IPS-NIHi7 (cell line): ENCODE data around the gene PCNX4.
"Not testable (repeated sequence)": the region's sequence is repeated elsewhere in the genome, so short reads cannot be mapped to it uniquely, and the experiment has no call there.

Experiments
- DNase-seq: peaks from one replicate; pipeline ENCODE4 v3.0.0; 2012; ENCODE audit warnings: mixed read lengths; ENCODE audit errors: extremely low spot score

PCNX4 gene

DNA sequence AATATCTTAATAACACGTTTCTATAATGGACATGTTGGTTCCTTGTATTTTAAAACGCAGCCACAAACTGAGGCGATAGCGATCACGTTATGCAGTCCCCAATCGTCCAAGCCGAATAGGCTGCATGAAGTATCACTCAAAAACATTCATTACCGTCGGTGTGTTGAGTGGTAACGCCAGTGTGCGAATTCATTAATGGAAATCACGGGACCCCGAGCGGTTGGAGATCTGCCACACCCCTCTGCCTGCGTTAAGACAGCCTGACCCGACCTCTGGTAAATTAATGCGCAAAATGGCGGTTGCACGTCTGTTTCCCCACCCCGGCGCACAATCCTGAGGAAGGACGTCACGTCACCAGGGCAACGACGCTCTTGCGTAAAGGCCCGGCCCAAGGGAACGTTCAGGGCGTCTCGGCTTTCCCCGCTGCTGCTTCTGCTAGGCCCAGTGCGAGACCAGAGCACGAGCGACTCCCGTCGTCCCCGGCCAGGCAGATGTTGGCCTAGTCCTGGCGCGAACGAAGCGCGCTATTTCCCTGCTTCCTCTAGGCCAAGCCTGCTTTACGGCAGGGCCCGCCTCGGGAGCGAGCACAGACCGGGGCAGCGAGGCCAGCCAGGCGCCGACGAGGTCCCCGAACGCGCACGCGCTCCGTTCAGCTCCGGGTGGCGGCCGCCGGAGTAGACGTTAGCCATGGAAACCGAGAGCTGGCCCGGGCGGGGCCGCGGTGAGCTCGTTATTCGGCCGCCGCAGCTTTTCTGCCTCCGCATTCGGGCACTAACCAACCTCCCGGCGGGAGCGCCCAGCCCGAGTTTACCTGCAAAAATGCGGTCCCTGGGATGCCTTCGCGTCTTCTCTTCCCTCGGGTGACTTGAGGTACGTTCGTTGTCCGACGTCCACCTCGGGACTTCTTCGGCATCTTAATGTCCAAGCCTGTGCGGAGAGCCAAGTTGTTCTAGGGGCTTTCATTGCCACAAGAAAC lies at the start of gene PCNX4:
TSS of gene PCNX4 (plus strand) at position 374 of the 976 bp plus-strand sequence. CDS start 15,716 bp downstream, outside the sequence.
- peak; percentile 91 for DNase-seq

DNA sequence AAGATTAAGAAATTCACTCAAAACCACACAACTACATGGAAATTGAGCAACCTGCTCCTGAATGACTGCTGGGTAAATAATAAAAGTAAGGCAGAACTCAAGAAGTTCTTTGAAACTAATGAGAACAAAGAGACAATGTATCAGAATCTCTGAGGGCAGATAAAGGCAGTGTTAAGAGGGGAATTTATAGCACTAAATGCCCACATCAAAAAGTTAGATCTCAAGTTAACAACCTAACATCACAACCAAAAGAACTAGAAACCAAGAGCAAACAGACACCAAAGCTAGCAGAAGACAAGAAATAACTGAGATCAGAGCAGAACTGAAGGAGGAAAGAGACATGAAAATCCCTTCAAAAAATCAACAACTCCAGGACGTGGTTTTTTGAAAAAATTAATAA lies 43.7 kb upstream of the PCNX4 start:
- DNase-seq, result not testable (repeated sequence)

GRCh38 chr14:60051721-60052221 lies 40.0 kb upstream of the PCNX4 start:
- DNase-seq, result no peak

DNA sequence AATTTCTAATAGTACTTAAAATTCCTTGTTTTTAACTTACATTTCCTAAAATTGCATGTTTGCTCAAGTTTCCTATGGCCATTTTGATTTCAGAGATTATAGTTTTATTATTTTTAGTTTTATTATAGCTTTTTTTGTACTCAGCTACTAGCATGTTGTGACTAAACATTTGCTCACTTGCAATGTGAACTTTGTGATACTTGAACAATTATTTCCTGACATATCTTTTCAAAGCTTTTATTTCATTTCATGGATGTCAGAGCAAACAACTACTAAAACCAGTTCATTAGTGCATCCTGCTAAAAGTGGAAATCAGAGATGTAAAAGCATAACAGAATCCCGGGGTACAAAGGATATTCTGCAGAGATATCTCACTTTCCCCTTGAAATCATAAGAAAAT lies 33.6 kb upstream of the PCNX4 start:
- no peak for DNase-seq

GRCh38 chr14:60061371-60061770 lies 30.4 kb upstream of the PCNX4 start:
- DNase-seq, result no peak

DNA sequence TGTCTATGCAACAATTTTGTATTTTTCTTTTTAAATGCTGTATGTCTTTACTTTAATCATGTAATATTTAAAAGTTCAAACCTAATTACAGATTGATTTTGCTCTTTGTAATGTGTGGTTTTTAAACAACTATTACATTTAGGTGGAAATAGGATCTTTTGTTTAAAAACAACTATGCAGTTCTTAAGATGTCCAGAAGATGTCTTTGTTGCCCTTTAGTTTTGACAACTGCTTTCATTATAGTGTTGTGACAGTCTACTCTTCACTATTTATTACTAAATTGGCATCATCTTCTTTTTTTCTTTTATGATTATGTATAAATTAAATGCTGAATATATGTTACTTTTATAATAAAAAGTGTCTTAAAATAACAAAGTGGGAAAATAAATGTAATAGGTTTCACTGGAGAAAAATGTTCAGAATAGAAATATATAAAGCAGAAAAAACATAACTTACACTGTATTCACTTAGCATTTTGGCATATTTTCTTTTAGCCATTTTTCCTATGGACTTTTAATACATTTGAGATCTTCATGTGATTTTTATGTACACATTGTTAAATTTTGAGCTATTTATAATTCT lies 27.1 kb upstream of the PCNX4 start:
- no peak for DNase-seq

DNA sequence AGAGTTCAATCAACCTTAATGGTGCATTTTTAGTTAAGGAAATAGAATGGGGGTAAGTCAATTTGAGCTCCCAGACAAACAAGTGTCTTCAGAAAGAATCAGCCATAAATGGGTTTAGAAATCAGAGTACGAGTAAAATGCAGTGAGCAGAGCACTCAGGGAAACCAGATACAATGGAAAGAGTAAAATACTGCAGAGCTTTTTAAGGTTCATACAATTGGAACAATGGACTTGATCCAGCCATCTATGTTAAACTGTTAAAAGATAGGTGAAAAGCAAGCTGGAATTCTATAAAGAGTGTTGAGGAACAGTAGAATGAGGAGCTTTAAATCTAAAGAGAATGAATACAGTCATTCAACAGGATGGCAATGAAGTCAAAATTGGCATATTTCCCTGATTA lies 23.8 kb upstream of the PCNX4 start:
- no peak for DNase-seq

GRCh38 chr14:60079723-60080122 lies 12.0 kb upstream of the PCNX4 start:
- DNase-seq, result peak; percentile 15

- DNase-seq, result no peak
Measured at GRCh38 chr14:60085085-60085484, 6.6 kb upstream of the PCNX4 start.

DNA sequence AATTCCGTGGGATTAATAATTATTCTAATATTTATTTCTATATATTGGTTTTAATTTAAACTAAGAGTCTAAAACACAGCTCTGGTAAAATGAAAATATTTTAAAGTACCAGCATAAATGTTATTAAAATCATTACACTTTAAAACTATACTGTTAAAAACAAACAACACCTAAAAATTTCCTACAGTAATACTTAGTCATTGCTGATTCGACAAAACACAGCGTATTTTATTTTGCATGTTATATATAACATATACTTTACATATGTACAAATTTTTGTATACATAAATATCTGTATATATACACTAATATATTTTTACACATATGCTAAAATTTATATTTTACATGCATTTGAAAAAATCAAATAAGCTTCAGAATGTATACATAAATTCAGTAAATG lies 6.0 kb upstream of the PCNX4 start:
- DNase-seq, result no peak

GRCh38 chr14:60087668-60088067 lies 4.1 kb upstream of the PCNX4 start:
- DNase-seq, result no peak

- DNase-seq, result no peak
Measured at GRCh38 chr14:60089221-60089620, 2.5 kb upstream of the PCNX4 start.

GRCh38 chr14:60090864-60091519 lies 731 bp upstream of the PCNX4 start:
- DNase-seq, result peak; percentile 16

GRCh38 chr14:60092526-60092920 lies 800 bp downstream of the PCNX4 start:
- DNase-seq, result peak; percentile 16

DNA sequence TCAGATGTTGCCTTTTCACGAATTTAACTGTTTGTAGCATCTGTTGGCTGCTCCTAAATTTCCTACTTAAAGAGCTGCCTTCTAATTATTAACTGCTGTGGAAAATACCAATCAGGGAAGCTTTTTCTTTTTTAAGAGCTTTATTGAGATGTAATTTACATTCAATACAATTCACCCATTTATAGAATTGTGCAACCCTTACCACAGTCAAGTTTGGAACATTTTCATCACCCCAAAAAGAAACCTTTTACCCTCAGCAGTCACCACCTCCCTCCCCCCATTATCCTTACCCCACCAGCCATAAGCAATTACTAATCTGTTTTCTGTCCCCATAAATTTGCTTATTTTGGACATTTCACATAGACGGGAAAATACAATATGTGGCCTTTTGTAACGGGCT lies 1.4 kb downstream of the PCNX4 start:
- no peak for DNase-seq

- no peak for DNase-seq
Measured at GRCh38 chr14:60093606-60094005, 1.9 kb downstream of the PCNX4 start.

- DNase-seq, result peak; percentile 37
Measured at GRCh38 chr14:60094306-60094897, 2.7 kb downstream of the PCNX4 start.

GRCh38 chr14:60095231-60095630 lies 3.5 kb downstream of the PCNX4 start:
- DNase-seq, result no peak

DNA sequence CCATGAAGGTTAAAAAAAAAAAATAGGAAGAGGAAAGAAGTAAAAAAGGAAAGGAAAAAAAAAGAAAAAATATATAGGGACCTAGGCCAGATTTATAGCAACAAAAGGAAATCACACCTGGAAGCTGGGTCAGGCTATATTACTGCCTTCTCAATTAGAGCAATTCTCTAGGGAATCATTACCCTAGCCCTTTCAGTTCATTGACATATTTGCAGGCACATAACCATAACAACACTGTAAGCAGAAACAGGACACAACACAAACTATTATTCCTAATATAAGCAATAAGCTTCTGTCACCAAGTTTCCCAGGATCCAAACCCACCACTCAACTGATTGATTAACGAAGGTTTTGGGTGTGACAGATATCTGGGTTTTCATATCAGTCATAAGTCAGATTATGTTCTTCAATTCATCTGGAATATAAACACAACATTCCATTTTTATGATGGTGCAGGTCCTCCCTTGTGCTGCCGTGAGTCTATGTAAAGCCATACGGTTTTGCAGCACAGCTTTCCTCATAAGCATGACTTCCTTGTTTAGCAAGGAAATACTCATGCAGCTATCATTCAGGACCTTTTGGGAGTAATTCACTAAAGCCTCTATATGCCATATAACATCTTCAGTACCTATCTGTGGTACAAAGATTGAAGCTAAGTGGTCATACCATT lies 4.2 kb downstream of the PCNX4 start:
- DNase-seq, result no peak

- no peak for DNase-seq
Measured at GRCh38 chr14:60097974-60098373, 6.3 kb downstream of the PCNX4 start.

DNA sequence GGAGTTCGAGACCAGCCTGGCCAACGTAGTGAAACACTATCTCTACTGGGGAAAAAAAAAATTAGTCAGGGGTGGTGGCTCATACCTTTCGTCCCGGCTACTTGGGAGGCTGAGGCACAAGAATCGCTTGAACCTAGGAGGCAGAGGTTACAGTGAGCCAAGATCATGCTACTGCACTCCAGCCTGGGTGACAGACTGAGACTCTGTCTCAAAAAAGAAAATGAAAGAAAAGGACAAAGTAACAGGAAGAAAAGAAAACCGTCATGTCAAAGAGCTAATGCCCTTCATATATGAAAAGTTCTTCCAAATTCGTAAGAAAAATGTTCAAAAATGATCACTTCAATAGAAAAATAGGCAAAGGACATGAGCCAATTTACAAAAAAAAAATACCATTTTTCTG lies 8.1 kb downstream of the PCNX4 start:
- DNase-seq, result not testable (repeated sequence)
